Tibial artery (tissue), 4 donors: ENCODE data around the gene ALOX12.

Experiments used
- DNase-seq, 2 donors: peaks; one replicate each; pipeline ENCODE4 v3.0.0-alpha.2; 2019
- H3K27ac ChIP-seq, 2 donors: fragments of 200-600 bp; sonication (generic) in 1 of 2; 1 replicate in 1 of 2; 2 replicates in 1 of 2; pipeline ENCODE4 v1.5.1; 2018 to 2019; ENCODE audit warnings: mild to moderate bottlenecking in 1 of 2
- H3K27me3 ChIP-seq, 2 donors: fragments of 200-600 bp; sonication (generic) in 1 of 2; one replicate each; pipeline versions ENCODE4 v1.5.1 to v1.6.0; 2016 to 2019
- H3K36me3 ChIP-seq, 3 donors: fragments of 200-600 bp; sonication (generic) in 2 of 3; one replicate each; pipeline ENCODE4 v1.5.1; 2016 to 2019; ENCODE audit warnings: mild to moderate bottlenecking in 2 of 3
- H3K4me1 ChIP-seq, 4 donors: fragments of 200-600 bp; sonication (generic) in 2 of 4; 1 replicate in 3 of 4; 2 replicates in 1 of 4; pipeline ENCODE4 v1.5.1; 2016 to 2019
- H3K4me3 ChIP-seq, 2 donors: fragments of 200-600 bp; sonication (generic) in 1 of 2; 1 replicate in 1 of 2; 2 replicates in 1 of 2; pipeline ENCODE4 v1.5.1; 2018 to 2019; ENCODE audit warnings: mild to moderate bottlenecking in 2 of 2
- H3K9me3 ChIP-seq, 3 donors: fragments of 200-600 bp; sonication (generic) in 1 of 3; one replicate each; pipeline ENCODE4 v1.5.1; 2016 to 2019
- CTCF ChIP-seq, 2 experiments: fragments of 200-600 bp in 1 of 2; fragments of 450-650 bp in 1 of 2; IDR thresholded peaks; one replicate each; pipeline ENCODE4 v1.5.1; 2017 to 2019; ENCODE audit warnings: antibody characterized with exemption in 2 of 2, mild to moderate bottlenecking in 1 of 2, moderate library complexity in 1 of 2
- intact Hi-C: fragments of 100-400 bp; cut with DNase I; formaldehyde crosslinking; loops from one replicate; pipeline ENCODE4 v1.15.0; 2023; ENCODE audit warnings: low total_unique reads

The ALOX12 gene

DNA sequence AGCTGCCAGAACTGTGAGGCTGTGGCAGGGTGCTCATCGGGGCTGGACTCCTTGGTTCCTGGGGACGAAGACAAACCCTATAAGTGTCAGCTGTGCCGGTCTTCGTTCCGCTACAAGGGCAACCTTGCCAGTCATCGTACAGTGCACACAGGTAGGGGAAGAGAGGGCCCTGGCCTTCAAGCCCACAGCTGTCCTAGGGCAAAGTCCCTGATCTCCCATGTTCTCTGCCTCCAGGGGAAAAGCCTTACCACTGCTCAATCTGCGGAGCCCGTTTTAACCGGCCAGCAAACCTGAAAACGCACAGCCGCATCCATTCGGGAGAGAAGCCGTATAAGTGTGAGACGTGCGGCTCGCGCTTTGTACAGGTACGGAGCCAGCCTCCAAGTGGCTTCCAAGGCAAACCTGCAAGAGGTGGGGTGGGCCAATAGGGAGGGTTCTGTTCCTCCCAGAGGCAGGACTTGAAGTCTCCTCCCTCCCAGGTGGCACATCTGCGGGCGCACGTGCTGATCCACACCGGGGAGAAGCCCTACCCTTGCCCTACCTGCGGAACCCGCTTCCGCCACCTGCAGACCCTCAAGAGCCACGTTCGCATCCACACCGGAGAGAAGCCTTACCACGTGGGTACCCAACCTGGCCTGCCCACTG lies 30.7 kb downstream of the ALOX12 start:
- H3K27me3 ChIP-seq, result peaks cover 0 to 40% of the 10 kb centered on the region in 2 donors
- intact Hi-C loops, result no loop called here
- H3K27ac ChIP-seq, result no peak overlapping the region
- H3K9me3 ChIP-seq, result no peaks in the 10 kb centered on the region
- H3K4me3 ChIP-seq, result no peak overlapping the region
- peaks cover 0 to 21% (median 17%) of the 10 kb centered on the region in 4 donors for H3K4me1 ChIP-seq
- H3K36me3 ChIP-seq, result no peaks in the 10 kb centered on the region
- no peak for DNase-seq
- TF ChIP-seq CTCF (IDR thresholded peaks at IDR 0.05), result no peak

GRCh38 chr17:7027335-7027734 lies 31.5 kb downstream of the ALOX12 start:
- no peak overlapping the region for H3K4me3 ChIP-seq
- H3K4me1 ChIP-seq, result peaks cover 0 to 13% (median 10%) of the 10 kb centered on the region in 4 donors
- H3K9me3 ChIP-seq, result no peaks in the 10 kb centered on the region
- H3K27ac ChIP-seq, result no peak overlapping the region
- DNase-seq, result no peak
- no peaks in the 10 kb centered on the region for H3K36me3 ChIP-seq
- H3K27me3 ChIP-seq, result peaks cover 0 to 40% of the 10 kb centered on the region in 2 donors
- no peak for TF ChIP-seq CTCF (IDR thresholded peaks at IDR 0.05)
- intact Hi-C loops, result no loop called here

DNA sequence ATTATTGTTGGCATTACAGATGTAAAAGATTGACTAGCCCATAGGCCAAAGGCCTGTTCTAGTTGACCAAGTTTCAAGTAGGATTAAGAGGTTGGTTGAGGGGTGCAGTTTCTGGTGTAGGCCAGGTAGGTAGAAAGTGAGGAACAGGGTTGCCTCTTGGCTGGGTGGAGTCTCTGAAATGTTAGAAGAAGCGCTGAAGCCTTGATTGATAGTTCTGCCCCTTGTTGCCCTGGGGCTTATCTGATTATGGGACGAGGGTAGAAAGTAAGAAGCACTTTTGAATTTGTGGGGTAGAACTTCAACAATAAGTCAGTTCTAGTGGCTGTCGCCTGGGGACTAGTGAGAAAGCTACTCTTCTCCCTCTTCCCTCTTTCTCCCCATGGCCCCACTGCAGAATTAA lies 33.2 kb downstream of the ALOX12 start:
- Histone ChIP-seq H3K4me1 (no peaks in the 10 kb centered on the region), H3K4me3 (no peak overlapping the region), H3K9me3 (no peaks in the 10 kb centered on the region), H3K36me3 (no peaks in the 10 kb centered on the region), H3K27ac (no peak overlapping the region), H3K27me3 (peaks cover 0 to 29% of the 10 kb centered on the region in 2 donors)
- intact Hi-C loops, result no loop called here
- no peak for DNase-seq
- no peak for TF ChIP-seq CTCF (IDR thresholded peaks at IDR 0.05)

GRCh38 chr17:7029659-7030058 lies 33.8 kb downstream of the ALOX12 start:
- no peaks in the 10 kb centered on the region for H3K36me3 ChIP-seq
- H3K27ac ChIP-seq, result no peak overlapping the region
- H3K4me3 ChIP-seq, result no peak overlapping the region
- intact Hi-C loops, result no loop called here
- H3K4me1 ChIP-seq, result no peaks in the 10 kb centered on the region
- no peak for DNase-seq
- no peaks in the 10 kb centered on the region for H3K9me3 ChIP-seq
- TF ChIP-seq CTCF (IDR thresholded peaks at IDR 0.05), result no peak
- H3K27me3 ChIP-seq, result peaks cover 0 to 31% of the 10 kb centered on the region in 2 donors

- peaks cover 0 to 19% (median 9%) of the 10 kb centered on the region in 4 donors for H3K4me1 ChIP-seq
- no peak for DNase-seq
These were observed 39.2 kb downstream of the ALOX12 start for GRCh38 chr17:7034955-7035590.

More at GRCh38 chr17:7034955-7035590, 39.2 kb downstream of the ALOX12 start:
- H3K27ac ChIP-seq, result peak overlapping the region; percentile 34 to 45
- intact Hi-C loops, result no loop called here
- TF ChIP-seq CTCF (IDR thresholded peaks at IDR 0.05), result no peak
- no peaks in the 10 kb centered on the region for H3K36me3 ChIP-seq
- peaks cover 0 to 56% of the 10 kb centered on the region in 2 donors for H3K27me3 ChIP-seq
- H3K9me3 ChIP-seq, result no peaks in the 10 kb centered on the region
- peak overlapping the region; percentile 43 to 51 for H3K4me3 ChIP-seq
